Caco-2 (cell line): ENCODE measurements around the gene OR1N1. TPM values are rescaled to one million over a fixed set of nuclear protein-coding genes. Genes with fewer than 3 reads are reported as not detected.

Experiments used
- BruUV-seq: library from RNA; stranded (reverse); fragments of 400-500 nt; replicated peaks from 2 replicates; lab custom pipeline; 2021; lab: Mats Ljungman, UMichigan
- CTCF ChIA-PET: fragments of 300-600 bp; sonication (Branson Sonifier 250); formaldehyde crosslinking; loops from one replicate; lab custom pipeline; 2022; ENCODE audit warnings: antibody characterized with exemption; lab: Charles Lee
- POLR2A ChIA-PET: fragments of 300-600 bp; sonication (Branson Sonifier 250); formaldehyde crosslinking; loops from one replicate; lab custom pipeline; 2022; ENCODE audit warnings: antibody characterized with exemption; lab: Charles Lee
- DNase-seq, 2 experiments: peaks; one replicate each; pipeline versions ENCODE4 v3.0.0 to v3.0.0-alpha.2; 2020 to 2022
- H3K27me3 ChIP-seq: replicated peaks from 2 replicates; pipeline ENCODE4 v1.6.0; 2011; ENCODE audit warnings: low read length; ENCODE audit not compliant: control insufficient read depth, insufficient read depth
- H3K36me3 ChIP-seq: 2 replicates; pipeline ENCODE4 v1.5.1; 2011; ENCODE audit warnings: low read length; ENCODE audit not compliant: control insufficient read depth, insufficient read depth
- H3K4me1 ChIP-seq: fragments of 250-450 bp; sonication (Bioruptor Pico); 2 replicates; pipeline ENCODE4 v1.5.1; 2020; ENCODE audit warnings: mild to moderate bottlenecking
- H3K4me3 ChIP-seq: 2 replicates; pipeline ENCODE4 v1.5.1; 2011; ENCODE audit warnings: low read depth, mild to moderate bottlenecking, control low read depth, low read length
- H3K9me3 ChIP-seq: fragments of 250-450 bp; sonication (Bioruptor Pico); 2 replicates; pipeline ENCODE4 v1.5.1; 2020; ENCODE audit warnings: mild to moderate bottlenecking, moderate library complexity
- H3K27ac Mint-ChIP-seq: one replicate; pipeline ENCODE4 v1.8.0; 2022; ENCODE audit warnings: mixed read lengths; ENCODE audit not compliant: unreplicated experiment
- H3K27me3 Mint-ChIP-seq: one replicate; pipeline ENCODE4 v1.8.0; 2022; ENCODE audit warnings: mixed read lengths; ENCODE audit not compliant: insufficient read depth, unreplicated experiment
- H3K36me3 Mint-ChIP-seq: one replicate; pipeline ENCODE4 v1.8.0; 2022; ENCODE audit warnings: mild to moderate bottlenecking, mixed read lengths; ENCODE audit not compliant: insufficient read depth, unreplicated experiment
- H3K4me1 Mint-ChIP-seq: one replicate; pipeline ENCODE4 v1.8.0; 2022; ENCODE audit warnings: low read depth, mixed read lengths; ENCODE audit not compliant: unreplicated experiment
- H3K4me3 Mint-ChIP-seq: one replicate; pipeline ENCODE4 v1.8.0; 2022; ENCODE audit warnings: mild to moderate bottlenecking, moderate library complexity, mixed read lengths; ENCODE audit not compliant: unreplicated experiment
- H3K9me3 Mint-ChIP-seq: one replicate; pipeline ENCODE4 v1.8.0; 2022; ENCODE audit warnings: mixed read lengths; ENCODE audit not compliant: unreplicated experiment
- CTCF ChIP-seq, 2 experiments: fragments of 200-600 bp in 1 of 2; IDR thresholded peaks; 1 replicate in 1 of 2; 2 replicates in 1 of 2; pipeline versions ENCODE4 v1.5.1 to v1.8.0; 2011 to 2022; ENCODE audit warnings: antibody characterized with exemption in 1 of 2, control low read depth in 1 of 2, inconsistent platforms in 1 of 2, low read depth in 1 of 2, low read length in 1 of 2, mild to moderate bottlenecking in 1 of 2, moderate library complexity in 1 of 2; ENCODE audit not compliant: insufficient read depth in 1 of 2, severe bottlenecking in 1 of 2, unreplicated experiment in 1 of 2
- intact Hi-C: fragments of 100-400 bp; cut with micrococcal nuclease; formaldehyde crosslinking; loops from one replicate; pipeline ENCODE4 v1.10.0; 2022; ENCODE audit not compliant: unreplicated experiment
- total RNA-seq: library from RNA; stranded (reverse); gene quantifications from 2 replicates; pipeline ENCODE4 v1.2.3, GENCODE V29; 2022

OR1N1 gene
- total RNA-seq, 1 experiment from 2014 or later, result not detected

- no peak for DNase-seq
- Mint-ChIP-seq H3K27me3 (peaks cover 4% of the 10 kb centered on the region), H3K27ac (no peak within 1 kb of the TSS), H3K9me3 (no peaks in the 10 kb centered on the region), H3K4me1 (no peaks in the 10 kb centered on the region), H3K4me3 (no peak within 1 kb of the TSS), H3K36me3 (no peaks in the 10 kb centered on the region)
- Histone ChIP-seq H3K9me3 (no peaks in the 10 kb centered on the region), H3K36me3 (no peaks in the 10 kb centered on the region), H3K4me1 (no peaks in the 10 kb centered on the region), H3K27me3 (peaks cover 1% of the 10 kb centered on the region), H3K4me3 (no peak within 1 kb of the TSS)
- no peak for TF ChIP-seq CTCF (IDR thresholded peaks at IDR 0.05; ENCODE audit: insufficient read depth in 1 of 2, low read depth in 1 of 2, low read length in 1 of 2, severe bottlenecking in 1 of 2, unreplicated experiment in 1 of 2)
- CTCF ChIA-PET, result no interaction called here
- intact Hi-C loops, result no loop called here
- no TSS peak for BruUV-seq
- POLR2A ChIA-PET, result no interaction called here
These were observed 8.3 kb downstream of the OR1N1 start, which contains the start of gene OR1J4 for GRCh38 chr9:122518841-122519240. OR1J4 (plus strand) TSS chr9:122519141; CDS start chr9:122519141, 0 bp downstream.

- no peaks in the 10 kb centered on the region for H3K36me3 ChIP-seq
- TF ChIP-seq CTCF (IDR thresholded peaks at IDR 0.05; ENCODE audit: insufficient read depth in 1 of 2, low read depth in 1 of 2, low read length in 1 of 2, severe bottlenecking in 1 of 2, unreplicated experiment in 1 of 2), result no peak
- H3K4me1 ChIP-seq, result no peaks in the 10 kb centered on the region
- no peaks in the 10 kb centered on the region for H3K9me3 Mint-ChIP-seq
- H3K27me3 ChIP-seq, result peaks cover 1% of the 10 kb centered on the region
- no peak overlapping the region for H3K27ac Mint-ChIP-seq
- no peaks in the 10 kb centered on the region for H3K9me3 ChIP-seq
- DNase-seq, result no peak
- ChIA-PET POLR2A (no interaction called here), CTCF (no interaction called here)
- no peaks in the 10 kb centered on the region for H3K4me1 Mint-ChIP-seq
- intact Hi-C loops, result no loop called here
- H3K27me3 Mint-ChIP-seq, result peaks cover 4% of the 10 kb centered on the region
- H3K4me3 ChIP-seq, result no peak overlapping the region
- no peak overlapping the region for H3K4me3 Mint-ChIP-seq
- H3K36me3 Mint-ChIP-seq, result no peaks in the 10 kb centered on the region
- no TSS peak for BruUV-seq
These were observed 8.9 kb downstream of the OR1N1 start for GRCh38 chr9:122518226-122518625.

- Mint-ChIP-seq H3K27ac (no peak within 1 kb of the TSS), H3K4me1 (peaks cover 20% of the 10 kb centered on the region), H3K27me3 (peaks cover 2% of the 10 kb centered on the region), H3K4me3 (no peak within 1 kb of the TSS), H3K36me3 (no peaks in the 10 kb centered on the region), H3K9me3 (no peaks in the 10 kb centered on the region)
- H3K27me3 ChIP-seq, result no peaks in the 10 kb centered on the region
- POLR2A ChIA-PET, result no interaction called here
- no peaks in the 10 kb centered on the region for H3K36me3 ChIP-seq
- H3K9me3 ChIP-seq, result no peaks in the 10 kb centered on the region
- no peak for TF ChIP-seq CTCF (IDR thresholded peaks at IDR 0.05; ENCODE audit: insufficient read depth in 1 of 2, low read depth in 1 of 2, low read length in 1 of 2, severe bottlenecking in 1 of 2, unreplicated experiment in 1 of 2)
- DNase-seq, result no peak
- peaks cover 14% of the 10 kb centered on the region for H3K4me1 ChIP-seq
- CTCF ChIA-PET, result no interaction called here
- intact Hi-C loops, result no loop called here
- no TSS peak for BruUV-seq
- no peak within 1 kb of the TSS for H3K4me3 ChIP-seq
These were observed 16.6 kb downstream of the OR1N1 start, which contains the start of gene OR1J2 for GRCh38 chr9:122510502-122510901. OR1J2 (plus strand) TSS chr9:122510802; CDS start chr9:122510802, 0 bp downstream.
